HTR-8/SVneo (cell line): ENCODE measurements around the gene USP36.

Experiments used
- DNase-seq: peaks from one replicate; pipeline ENCODE4 v3.0.0; 2011; ENCODE audit warnings: low spot score, mixed read lengths; ENCODE audit not compliant: insufficient read length
- FAIRE-seq: peaks from 2 replicates; lab custom pipeline; 2011; peaks lifted over from hg19 to GRCh38; lab: Jason Lieb, UNC

Gene USP36

GRCh38 chr17:78840530-78840779, 159 bp downstream of the USP36 start:
- FAIRE-seq: no peak
- peak; percentile 24 for DNase-seq

GRCh38 chr17:78839762-78840529, 668 bp downstream of the USP36 start:
- DNase-seq: peak; percentile 28
- FAIRE-seq: no peak

GRCh38 chr17:78839235-78839761, 1.3 kb downstream of the USP36 start:
- FAIRE-seq: no peak
- DNase-seq: no peak

- no peak for FAIRE-seq
- no peak for DNase-seq
Observed at GRCh38 chr17:78838574-78839005, 2.0 kb downstream of the USP36 start.

- no peak for FAIRE-seq
- DNase-seq: no peak
Observed at GRCh38 chr17:78836420-78837021, 4.1 kb downstream of the USP36 start.

GRCh38 chr17:78834571-78834970, 6.0 kb downstream of the USP36 start:
- no peak for FAIRE-seq
- no peak for DNase-seq

- DNase-seq (no peak), FAIRE-seq (no peak)
Observed at GRCh38 chr17:78832541-78832810, 8.1 kb downstream of the USP36 start.

- DNase-seq (no peak), FAIRE-seq (no peak)
Observed at GRCh38 chr17:78831688-78832540, 8.7 kb downstream of the USP36 start.

GRCh38 chr17:78829477-78829876, 11.1 kb downstream of the USP36 start:
- DNase-seq (no peak), FAIRE-seq (no peak)

- DNase-seq (peak; percentile 48), FAIRE-seq (no peak)
Observed at GRCh38 chr17:78828470-78829185, 12.0 kb downstream of the USP36 start.

- DNase-seq (no peak), FAIRE-seq (no peak)
Observed at GRCh38 chr17:78826836-78827509, 13.6 kb downstream of the USP36 start.

GRCh38 chr17:78826421-78826820, 14.2 kb downstream of the USP36 start:
- DNase-seq (no peak), FAIRE-seq (no peak)

- no peak for FAIRE-seq
- no peak for DNase-seq
Observed at GRCh38 chr17:78825696-78826095, 14.9 kb downstream of the USP36 start.

- DNase-seq: no peak
- FAIRE-seq: no peak
Observed at GRCh38 chr17:78824240-78824639, 16.4 kb downstream of the USP36 start.

- FAIRE-seq (no peak), DNase-seq (no peak)
Observed at GRCh38 chr17:78823282-78824046, 17.1 kb downstream of the USP36 start.

- FAIRE-seq (peak; percentile 74), DNase-seq (peak; percentile 46)
Observed at GRCh38 chr17:78822552-78822951, 18.1 kb downstream of the USP36 start.

- DNase-seq (no peak), FAIRE-seq (no peak)
Observed at GRCh38 chr17:78821961-78822360, 18.7 kb downstream of the USP36 start.

- DNase-seq: no peak
- FAIRE-seq: no peak
Observed at GRCh38 chr17:78820841-78821240, 19.8 kb downstream of the USP36 start.
